Activated gamma-delta T cell treated with Interleukin-2 at 50 U/mL for 16 hours (primary cell): ENCODE data around the gene MAP3K6.
"Not testable (repeated sequence)": the region's sequence is repeated elsewhere in the genome, so short reads cannot be mapped to it uniquely, and the experiment has no call there.

Experiments
- DNase-seq: peaks from one replicate; pipeline ENCODE4 v3.0.0-alpha.2; 2020

Gene MAP3K6, protein sequence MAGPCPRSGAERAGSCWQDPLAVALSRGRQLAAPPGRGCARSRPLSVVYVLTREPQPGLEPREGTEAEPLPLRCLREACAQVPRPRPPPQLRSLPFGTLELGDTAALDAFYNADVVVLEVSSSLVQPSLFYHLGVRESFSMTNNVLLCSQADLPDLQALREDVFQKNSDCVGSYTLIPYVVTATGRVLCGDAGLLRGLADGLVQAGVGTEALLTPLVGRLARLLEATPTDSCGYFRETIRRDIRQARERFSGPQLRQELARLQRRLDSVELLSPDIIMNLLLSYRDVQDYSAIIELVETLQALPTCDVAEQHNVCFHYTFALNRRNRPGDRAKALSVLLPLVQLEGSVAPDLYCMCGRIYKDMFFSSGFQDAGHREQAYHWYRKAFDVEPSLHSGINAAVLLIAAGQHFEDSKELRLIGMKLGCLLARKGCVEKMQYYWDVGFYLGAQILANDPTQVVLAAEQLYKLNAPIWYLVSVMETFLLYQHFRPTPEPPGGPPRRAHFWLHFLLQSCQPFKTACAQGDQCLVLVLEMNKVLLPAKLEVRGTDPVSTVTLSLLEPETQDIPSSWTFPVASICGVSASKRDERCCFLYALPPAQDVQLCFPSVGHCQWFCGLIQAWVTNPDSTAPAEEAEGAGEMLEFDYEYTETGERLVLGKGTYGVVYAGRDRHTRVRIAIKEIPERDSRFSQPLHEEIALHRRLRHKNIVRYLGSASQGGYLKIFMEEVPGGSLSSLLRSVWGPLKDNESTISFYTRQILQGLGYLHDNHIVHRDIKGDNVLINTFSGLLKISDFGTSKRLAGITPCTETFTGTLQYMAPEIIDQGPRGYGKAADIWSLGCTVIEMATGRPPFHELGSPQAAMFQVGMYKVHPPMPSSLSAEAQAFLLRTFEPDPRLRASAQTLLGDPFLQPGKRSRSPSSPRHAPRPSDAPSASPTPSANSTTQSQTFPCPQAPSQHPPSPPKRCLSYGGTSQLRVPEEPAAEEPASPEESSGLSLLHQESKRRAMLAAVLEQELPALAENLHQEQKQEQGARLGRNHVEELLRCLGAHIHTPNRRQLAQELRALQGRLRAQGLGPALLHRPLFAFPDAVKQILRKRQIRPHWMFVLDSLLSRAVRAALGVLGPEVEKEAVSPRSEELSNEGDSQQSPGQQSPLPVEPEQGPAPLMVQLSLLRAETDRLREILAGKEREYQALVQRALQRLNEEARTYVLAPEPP (N-terminal part only)

DNA sequence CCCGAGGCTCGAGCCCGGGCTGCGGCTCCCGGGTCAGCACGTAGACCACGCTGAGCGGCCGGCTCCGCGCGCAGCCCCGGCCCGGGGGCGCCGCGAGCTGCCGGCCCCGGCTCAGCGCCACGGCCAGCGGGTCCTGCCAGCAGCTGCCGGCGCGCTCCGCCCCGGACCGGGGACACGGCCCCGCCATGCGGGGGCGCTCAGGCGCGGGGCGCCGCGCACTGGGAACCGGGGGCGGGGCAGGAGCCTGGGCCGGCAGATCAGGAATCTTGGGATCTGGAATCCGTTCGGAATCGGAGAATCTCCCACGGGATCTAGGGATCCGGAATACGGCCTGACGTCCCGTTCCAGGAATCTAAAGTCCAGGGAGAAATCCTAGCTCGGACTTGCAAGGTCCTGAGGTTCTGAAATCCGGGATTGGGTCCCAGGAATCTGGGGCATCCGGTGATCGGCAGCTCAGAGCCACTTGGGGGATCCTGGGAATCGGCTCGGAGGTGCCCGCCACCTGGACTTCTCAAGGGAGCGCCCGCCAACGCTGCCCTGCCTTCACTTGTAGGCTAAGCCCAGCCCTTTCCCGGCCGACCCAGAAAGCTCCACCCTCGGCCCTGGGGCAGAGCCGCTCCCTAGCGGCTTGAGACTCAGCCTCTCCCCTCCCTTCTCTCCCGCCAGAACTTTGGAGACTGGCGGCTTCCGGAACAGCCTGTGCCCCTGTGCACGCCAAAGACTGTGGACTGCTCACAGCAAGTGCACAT, at the start of gene MAP3K6:
Gene MAP3K6 (minus strand): TSS at position 551 of the 749 bp plus-strand sequence. CDS start 364 bp downstream, at position 187.
- DNase-seq, result no peak

DNA sequence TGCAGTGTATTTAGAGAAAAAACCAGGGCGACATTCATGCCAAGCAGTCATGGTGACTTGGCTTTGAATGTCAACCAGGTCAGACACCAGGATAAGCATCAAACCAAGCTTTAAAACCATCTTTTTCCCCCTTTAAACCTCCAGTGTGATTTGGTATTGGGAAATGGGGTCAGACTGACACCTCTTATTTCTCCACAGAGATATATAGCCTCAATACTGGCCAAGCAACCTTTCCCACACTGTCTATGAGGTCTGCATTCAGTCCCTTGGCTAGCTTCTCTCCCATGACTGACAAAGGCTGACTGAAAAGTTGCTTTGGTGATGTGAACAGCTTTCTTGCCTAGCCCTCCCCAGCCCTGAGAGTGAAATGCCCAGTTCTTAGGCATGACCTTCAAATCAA, 47.3 kb upstream of the MAP3K6 start:
- no peak for DNase-seq

DNA sequence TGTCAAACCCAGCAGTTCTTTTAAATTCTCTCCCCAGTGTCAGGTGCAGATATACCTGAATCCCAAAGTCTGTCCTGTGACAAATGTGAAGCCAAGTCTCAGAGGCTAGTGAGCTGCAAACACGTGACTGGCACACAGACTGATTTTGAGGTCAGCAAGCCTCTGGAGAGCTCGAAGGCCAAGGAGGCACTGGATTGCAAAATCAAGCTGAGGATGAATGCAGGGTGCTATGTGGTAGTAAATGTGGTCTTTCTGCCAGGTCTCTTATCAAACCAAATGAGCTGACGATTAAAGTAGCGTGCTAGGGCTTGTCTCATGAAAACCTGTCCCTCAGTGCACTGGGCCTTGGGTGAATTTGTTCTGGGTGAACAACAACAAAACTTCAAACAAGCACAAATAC, 46.2 kb upstream of the MAP3K6 start:
- DNase-seq, result no peak

DNA sequence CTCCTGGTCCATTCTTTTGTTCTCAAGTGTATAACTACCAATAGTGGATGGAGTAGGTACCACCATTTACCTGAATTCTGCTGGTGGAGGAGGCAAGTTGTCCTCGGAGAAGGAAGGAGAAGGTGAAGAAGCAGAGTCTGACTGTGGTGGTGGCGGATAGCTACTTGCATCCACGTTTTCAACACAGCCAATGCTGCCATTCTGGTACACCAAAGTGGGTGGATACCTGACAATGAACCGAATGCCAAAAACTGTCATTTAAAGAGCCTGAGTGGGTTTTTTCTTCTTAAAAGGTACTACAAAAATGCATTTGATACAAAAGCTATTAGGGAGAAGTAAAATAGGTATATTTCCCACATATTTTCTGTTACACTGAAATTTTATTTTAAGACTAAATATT, 45.7 kb upstream of the MAP3K6 start:
- DNase-seq, result no peak

DNA sequence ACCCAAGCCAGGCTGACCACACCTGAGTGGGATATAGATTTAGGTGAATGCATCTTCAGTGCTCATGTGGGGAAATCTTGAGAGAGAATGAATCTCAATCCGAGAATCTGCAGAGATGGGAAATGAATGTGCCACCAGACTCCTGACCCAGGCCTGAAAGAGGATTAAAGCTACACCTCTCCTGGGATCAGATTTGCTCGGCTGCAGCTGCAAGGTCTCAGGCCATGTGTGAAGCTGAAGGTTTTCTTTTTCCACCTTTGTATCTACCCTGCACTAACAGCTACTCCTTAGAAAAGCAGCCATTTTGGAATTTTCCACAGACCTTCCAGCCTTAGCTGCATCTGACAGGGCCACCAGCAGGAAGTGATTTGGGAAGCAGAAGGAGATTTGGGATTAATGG, 43.9 kb upstream of the MAP3K6 start:
- DNase-seq, result no peak

DNA sequence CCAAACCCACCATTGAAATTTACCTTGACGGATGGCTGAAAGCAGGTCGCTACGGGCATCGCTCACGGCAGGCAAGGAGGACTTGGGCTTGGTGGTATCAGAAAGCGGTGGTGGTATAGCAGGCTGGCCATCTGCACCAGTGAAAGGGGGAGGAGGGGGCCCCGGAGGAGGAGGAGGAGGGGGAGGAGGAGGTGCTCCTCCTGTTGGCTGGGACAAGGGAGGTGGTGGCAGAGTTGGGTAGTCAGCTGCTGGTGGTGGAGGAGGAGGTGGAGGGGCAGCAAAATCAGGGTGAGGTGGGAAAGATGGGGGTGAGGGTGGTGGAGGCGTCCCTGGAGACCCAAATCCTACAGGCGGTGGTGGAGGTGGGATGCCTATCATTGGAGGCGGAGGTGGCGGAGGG, 42.9 kb upstream of the MAP3K6 start:
- no peak for DNase-seq

DNA sequence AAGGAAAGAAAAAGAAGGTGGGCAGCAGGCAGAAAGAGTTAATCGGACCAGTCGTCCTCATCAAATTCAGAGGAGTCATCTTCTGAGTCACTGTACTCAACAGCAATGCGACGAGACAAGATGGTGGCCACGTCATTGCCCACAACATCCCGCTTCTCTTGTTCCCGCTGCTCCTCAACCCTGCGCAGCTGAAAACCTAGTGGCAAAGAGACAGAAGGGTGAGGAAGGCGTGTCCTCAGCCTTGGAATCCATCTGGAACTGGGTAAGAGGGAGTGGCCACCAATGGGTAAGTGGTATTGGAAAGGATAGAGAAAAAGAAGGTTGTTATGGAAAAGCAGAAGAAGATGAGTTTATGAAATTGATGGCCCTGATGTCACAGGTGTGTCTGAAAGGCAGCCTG, 41.4 kb upstream of the MAP3K6 start:
- DNase-seq, result no peak

DNA sequence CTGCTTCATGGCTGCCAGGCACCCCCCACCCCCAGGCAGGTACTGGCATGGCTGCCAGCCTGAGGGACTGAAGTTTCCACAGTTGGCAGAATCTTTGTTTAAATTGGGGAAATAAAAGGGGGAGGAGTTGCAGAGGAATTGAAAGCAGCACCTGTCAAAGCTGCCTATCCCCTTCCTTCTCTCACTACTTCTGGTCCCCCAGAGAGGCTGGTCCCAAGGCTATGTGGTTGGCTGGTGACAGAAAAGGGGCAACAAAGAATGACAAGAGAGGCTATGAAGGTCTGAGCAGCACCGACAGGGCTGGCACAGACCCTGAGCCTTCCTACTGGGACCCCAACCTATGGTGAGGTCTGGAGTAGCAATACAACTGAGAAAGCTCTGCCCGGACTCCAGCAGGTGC, 40.0 kb upstream of the MAP3K6 start:
- DNase-seq, result not testable (repeated sequence)

DNA sequence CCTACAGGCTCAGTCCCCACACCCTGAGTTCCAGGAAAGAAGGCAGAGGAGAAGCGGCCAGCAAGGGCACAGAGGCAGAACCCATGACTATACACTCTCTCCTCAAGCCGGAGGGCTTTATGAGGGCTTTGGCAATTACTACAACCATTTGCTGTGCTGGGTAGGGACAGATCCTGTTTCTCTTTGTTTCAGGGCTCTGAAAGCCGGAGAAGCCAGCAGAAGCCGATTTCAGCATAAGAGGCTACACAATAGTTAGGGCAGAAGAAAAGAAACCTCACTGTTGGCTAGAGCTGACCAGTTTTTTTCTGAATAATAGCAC, 39.6 kb upstream of the MAP3K6 start:
- DNase-seq, result no peak

DNA sequence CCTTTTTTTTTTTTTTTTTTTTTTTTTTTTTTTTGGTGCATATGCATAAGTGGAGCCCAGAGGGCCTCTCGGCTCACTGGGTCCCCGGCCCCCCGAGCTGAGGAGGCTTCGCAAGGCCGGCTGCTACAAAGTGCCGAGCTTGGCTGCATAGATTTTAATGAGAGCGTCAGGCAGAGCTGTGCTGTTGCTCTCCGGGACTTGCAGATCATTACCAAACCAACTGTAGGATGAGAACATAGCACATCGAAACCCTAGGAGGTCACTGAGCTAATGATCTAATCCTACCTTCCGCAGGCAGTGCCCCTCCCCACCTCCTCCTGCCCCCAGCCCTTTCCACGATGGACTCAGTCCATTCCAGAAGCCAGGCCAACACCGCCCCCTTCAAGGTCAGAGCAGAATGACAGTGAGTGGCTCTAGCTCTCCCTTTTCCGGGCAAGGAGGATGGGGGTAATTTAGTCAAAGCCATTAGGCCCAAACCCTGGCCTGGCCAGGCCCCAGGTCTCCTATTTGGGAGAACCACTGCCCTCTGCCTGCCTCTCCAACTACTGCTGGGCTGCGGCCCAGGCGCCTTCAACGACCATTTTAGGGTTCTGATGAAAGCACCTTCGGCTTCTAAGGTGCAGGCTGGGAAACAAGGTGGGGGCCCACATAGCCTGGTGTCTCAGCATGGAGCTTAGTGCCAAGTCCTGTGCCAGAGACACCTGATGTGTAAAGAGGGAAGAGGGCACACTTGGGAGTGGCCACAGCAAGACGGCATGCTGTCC, 39.0 kb upstream of the MAP3K6 start:
- not testable (repeated sequence) for DNase-seq

DNA sequence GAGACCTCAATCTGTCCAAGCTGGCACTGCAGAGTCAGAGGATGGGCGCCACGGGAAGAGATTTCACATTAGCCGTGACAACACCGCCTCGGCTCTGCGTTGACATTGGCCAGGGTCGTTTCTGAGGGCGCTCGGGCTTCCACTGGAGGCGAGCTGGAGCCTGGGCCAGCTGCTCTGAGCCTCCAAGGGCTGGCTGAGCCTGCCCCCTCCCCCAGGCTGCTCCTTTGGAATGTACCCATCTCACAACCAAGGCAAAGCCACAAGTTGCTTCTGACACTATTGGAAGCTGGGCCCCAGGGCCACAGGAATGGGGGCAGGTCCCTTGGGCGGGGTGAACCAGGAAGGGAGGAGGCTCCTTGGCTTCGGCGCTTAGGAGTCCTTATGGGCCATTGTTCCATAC, 38.3 kb upstream of the MAP3K6 start:
- no peak for DNase-seq

DNA sequence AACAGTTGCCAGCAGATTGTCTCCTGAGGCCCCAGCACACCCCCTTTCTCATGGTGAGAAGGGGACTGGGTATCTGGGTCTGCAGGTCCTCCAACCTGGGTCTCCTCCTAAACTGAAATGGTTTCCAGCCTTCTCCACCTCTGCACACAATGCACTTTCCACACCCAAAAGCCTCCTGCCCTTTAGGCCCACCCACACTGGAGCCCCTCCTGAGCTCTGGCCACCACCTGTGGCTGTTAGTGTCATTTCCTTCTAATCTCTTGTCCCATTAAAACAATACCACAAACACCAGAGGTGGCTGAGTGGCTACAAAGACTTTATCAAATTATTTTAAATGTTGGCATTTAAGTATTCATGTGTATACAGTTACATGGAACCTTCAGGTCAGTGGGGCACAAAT, 37.2 kb upstream of the MAP3K6 start:
- DNase-seq, result no peak

DNA sequence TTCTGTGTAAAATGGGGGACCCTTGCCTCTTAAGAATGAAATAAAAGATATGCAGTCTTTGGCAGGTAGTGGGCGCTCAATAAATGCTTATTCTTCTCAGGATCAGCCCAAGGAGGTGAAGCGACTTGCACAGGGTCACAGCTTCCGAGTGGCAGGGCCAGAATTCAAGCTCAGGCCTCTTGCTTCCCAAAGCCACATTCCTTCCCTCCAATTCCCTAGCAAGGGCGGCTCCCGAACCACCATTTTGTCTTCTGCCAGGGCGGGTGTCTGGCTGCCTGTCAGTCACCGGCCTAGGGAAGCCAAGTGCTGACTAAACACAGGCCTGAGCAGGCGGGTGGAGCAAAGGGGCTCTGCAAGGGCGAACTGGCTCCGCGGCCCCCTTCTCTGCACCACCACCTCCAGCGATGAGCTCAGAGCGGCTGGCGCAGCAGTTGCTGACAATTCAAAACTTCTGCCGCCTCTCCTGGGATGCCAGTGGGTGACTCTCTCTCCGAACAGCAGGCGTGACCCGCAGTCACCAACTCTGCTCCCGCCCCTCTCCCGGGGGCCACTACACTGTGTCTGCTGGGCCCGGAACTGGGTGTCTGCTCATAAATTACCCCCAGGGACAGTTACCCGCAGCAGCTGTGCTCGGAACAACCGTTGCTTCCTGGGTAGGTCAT, 36.4 kb upstream of the MAP3K6 start:
- peak; percentile 33 for DNase-seq

DNA sequence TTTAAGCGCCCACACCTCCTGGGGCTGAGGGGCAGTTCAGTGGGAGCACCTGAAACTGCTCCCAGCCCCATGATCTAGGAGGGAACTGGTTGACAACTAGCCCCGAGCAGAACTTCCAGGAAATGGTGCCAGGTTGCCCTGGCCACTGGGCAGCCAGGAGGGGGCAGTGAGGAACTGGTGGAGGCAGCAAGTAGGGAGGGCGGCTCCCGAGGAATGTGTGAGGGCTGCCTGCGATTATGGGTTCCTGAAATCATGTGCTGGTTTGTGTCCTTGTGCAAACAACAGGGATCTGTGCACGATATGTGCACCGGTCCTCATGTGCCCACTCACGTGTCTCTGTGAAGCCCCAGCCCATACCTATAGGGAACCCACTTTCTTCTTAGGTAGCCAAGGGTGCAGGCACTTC, 35.6 kb upstream of the MAP3K6 start:
- no peak for DNase-seq

DNA sequence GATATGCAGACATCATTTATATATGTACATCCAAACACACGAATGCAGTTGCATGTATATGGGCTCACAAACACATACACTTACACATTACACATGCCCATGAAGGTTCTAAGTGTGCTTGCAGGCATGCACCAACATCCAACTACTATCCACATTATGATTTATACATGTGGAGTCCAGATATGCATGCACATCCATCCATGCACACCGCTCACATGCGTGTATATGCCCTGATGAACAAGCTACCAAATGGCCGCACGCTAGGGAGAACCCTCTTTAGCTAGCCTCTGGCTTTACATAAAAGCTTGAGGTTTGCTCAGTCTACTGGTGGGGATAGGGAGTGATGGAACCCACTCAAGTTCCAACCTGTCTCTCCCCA, 34.2 kb upstream of the MAP3K6 start:
- no peak for DNase-seq

DNA sequence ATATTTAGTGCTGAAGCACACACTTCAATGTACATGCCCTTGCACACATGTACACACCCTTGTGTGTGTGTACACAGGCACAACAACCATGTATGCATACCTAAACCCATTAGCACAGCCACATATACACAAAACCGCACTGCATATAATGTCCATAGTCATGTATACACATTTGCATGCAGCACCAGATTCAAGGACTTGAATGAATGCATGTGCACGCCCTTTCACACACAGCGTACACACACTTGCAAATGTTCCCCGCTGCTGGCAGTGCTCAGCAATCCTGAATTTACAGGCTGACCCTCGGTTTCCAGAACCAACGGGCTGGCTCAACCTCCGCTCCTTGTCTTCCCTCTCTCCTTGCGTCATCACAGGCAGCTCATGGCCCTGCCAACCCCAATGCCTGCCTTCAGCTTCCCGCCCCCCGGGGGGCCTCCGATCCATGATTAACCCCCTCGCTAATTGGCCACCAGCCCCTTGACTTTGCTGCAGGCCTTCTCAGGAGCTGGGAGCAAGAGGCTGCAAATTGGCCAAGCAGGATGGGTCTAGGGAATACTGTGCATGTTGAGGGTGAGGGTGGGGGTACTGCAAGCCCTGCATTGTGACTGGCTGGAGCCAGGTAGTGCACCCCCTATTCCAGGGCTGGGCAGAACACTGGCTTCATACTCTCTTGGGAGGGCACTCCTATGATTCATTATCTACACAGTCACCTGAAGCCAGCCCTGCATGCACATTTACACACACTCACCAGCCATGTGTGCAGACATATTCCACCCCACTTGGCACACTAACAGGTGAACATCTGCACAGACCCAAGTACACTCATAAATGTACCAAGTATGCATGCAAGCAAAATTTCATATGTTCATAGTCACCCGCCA, 33.6 kb upstream of the MAP3K6 start:
- no peak for DNase-seq

DNA sequence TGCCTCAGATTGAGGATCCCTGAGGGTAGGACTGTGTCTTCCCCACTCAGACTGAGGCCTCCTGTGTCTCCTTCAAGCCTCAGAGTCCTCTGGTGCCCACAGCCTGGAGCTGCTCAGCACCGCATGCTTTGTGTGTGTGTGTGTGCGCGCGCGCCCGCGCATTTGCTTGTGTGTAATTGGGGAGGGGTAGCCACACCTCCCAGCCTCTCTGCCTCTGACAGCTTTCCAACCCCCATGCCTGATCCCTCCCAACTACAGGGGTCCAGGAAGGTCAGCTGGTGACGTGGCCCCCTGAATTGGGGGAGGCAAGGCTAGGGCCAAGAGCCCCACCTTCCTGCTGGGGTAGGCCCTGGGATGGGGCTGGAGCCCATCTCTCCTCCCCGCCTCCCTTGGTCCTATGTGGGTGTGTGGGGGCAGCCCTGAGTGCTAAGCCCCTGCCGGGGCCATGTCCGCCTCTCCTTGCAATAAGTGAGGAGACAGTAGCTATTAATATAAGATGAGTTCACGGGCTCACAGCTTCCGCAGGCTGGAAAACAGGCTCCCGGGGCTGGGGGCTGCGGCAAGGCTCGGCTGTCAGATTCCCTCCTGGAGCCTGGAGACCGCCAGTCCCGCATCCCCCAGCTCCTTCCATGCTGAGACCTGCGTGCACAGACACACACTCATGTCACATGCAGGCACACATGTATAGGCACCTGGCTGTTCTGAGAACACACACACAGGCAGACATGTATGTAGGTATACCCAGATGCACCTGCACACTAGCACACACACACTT, 32.7 kb upstream of the MAP3K6 start:
- no peak for DNase-seq

DNA sequence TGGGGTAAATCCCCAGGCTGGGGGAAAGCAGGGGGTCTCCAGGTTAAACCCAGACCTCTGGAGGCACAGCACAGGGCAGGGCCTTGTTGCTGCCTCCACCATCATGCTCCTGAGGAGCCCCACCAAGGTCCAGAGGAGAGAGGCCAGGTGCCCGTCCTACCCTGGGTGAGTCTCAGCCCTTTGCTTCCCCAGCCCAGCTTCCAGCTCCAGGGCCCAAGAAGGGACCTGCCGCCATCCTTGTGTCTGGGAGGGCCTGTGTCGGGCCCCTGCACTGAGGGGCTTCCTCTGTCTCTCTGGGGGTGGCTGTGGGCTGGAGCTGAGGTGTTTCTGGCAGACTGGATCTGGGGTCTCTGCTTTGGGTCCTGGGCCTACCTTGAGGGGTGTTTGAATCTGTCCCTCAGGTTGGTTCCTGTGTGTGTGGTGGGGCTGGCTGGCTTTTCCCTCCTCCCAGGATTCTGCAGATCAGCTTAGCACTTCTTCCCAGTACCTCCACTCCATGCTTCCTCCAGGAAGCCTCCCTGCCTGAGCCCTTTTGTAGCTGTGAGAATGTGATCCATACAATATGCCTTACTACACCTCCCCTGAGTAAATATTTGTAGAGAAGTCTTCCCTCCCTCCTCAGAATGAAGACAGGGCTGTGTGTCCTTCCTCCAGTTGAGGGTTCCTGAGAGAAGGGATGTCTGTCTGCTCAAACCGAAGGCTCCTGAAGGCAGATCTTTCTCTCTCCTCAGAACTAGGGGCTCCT, 31.8 kb upstream of the MAP3K6 start:
- no peak for DNase-seq

DNA sequence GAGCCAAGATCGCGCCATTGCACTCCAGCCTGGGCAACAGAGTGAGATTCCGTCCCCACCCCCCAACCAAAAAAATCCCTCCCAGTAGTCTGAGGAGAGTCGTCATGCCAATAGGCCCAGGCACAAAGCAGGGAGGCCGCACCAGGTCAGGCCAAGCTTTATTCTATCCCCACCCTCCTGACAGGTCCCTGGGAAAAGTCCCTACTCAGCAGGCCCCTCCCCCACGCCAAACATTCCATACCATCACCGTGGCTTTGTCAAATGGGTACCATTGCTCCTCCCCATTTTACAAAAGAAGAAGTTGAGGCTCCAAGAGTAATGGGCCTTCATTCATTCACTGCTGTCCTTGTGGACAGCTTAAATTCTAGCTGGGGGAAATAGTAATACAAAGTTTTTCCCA, 31.0 kb upstream of the MAP3K6 start:
- no peak for DNase-seq
